ENCODE data around the gene HS2ST1. TPM values are rescaled to one million over a fixed set of nuclear protein-coding genes. Genes with fewer than 3 reads are reported as not detected.
"Not testable (repeated sequence)": the region's sequence is repeated elsewhere in the genome, so short reads cannot be mapped to it uniquely, and the experiment has no call there.

HS2ST1 gene
- total RNA-seq, 2 experiments from 2014 or later, result 20.6 to 23.0 TPM

DNA sequence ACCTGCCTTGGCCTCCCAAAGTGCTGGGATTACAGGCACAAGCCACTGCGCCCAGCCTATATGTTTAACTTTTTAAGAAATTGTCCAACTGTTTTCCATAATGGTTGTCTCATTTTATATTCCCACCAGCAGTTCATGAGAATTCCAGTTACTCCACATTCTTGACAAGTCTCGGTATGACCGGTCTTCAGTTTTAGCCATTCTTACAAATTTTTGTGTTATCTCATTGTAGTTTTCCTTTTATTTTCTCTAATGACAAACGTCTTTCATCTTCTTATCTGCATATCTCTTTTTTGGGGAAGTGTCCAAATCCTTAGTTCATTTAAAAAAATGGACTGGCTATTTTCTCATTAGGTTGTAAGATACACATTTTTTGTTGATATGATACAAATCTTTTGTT lies 132.5 kb downstream of the HS2ST1 start:
- Mint-ChIP-seq H3K4me1 (peaks cover 28% of the 10 kb centered on the region), H3K4me3 (no peak overlapping the region), H3K36me3 (ENCODE audit: low read depth) (no peaks in the 10 kb centered on the region), H3K27me3 (no peaks in the 10 kb centered on the region), H3K27ac (no peak overlapping the region), H3K9me3 (peaks cover 12% of the 10 kb centered on the region)
- no peak for DNase-seq
- ChIA-PET CTCF (no interaction called here), POLR2A (no interaction called here)

DNA sequence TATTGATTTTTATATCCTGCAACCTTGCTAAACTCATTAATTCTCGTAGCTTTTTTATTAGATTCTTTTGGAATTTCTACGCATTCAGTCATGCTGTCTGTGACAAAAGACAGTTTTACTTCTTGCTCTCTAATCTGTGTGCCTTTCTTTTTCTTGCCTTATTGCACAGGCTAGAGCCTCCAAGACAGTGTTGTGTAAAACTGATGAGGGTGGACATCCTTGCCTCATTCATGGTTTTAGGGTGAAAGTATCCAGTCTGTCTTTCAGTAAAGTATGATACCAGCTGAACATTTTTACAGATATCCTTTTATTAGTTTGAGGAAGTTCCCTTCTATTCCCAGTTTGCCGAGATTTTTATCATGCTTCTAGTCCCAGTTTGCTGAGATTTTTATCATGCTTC lies 133.8 kb downstream of the HS2ST1 start:
- Mint-ChIP-seq H3K4me3 (no peak overlapping the region), H3K36me3 (ENCODE audit: low read depth) (no peaks in the 10 kb centered on the region), H3K9me3 (peaks cover 12% of the 10 kb centered on the region), H3K27ac (no peak overlapping the region), H3K27me3 (no peaks in the 10 kb centered on the region), H3K4me1 (peaks cover 23% of the 10 kb centered on the region)
- ChIA-PET POLR2A (no interaction called here), CTCF (no interaction called here)
- DNase-seq, result no peak

DNA sequence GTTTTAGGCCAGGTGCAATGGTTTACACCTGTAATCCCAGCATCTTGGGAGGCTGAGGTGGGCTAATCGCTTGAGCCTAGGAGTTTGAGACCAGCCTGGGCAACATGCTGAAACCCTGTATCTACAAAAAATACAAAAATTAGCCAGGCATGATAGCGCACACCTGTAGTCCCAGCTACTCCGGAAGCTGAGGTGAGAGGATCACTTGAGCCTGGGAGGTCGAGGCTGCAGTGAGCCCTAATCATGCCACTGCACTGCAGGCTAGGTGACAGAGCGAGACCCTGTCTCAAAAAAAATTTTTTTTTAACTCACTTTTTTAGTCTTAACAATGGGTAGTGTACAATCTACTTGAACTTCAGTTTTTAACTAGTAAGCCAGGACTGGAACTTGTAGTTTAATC lies 137.5 kb downstream of the HS2ST1 start:
- POLR2A ChIA-PET, result no interaction called here
- Mint-ChIP-seq H3K27me3 (no peaks in the 10 kb centered on the region), H3K4me3 (no peak overlapping the region), H3K36me3 (ENCODE audit: low read depth) (no peaks in the 10 kb centered on the region), H3K9me3 (peaks cover 11% of the 10 kb centered on the region), H3K27ac (no peak overlapping the region), H3K4me1 (peaks cover 2% of the 10 kb centered on the region)
- DNase-seq, result no peak
- CTCF ChIA-PET, result no interaction called here

DNA sequence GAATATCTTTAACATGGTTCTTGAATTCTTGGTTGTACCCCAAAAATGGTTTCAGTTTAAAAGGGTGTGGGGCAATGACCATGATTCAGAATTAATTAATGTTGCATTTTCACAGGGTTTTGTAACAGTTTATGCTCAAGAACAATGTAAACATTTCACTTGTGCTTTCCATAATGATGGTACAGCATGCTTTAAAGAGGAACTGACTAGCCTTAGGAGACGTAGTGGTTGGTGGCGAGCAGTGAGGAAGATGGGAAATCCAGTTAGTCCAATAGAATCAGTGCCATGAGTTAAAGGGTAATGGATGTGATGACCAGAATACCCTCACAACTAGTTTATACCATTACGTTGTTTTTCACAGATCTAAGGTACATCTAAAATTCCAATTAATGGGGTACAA lies 138.0 kb downstream of the HS2ST1 start:
- CTCF ChIA-PET, result no interaction called here
- H3K27me3 Mint-ChIP-seq, result no peaks in the 10 kb centered on the region
- no peaks in the 10 kb centered on the region for H3K36me3 Mint-ChIP-seq (ENCODE audit: low read depth)
- H3K4me3 Mint-ChIP-seq, result no peak overlapping the region
- H3K4me1 Mint-ChIP-seq, result peaks cover 2% of the 10 kb centered on the region
- no peak for DNase-seq
- POLR2A ChIA-PET, result no interaction called here
- peaks cover 11% of the 10 kb centered on the region for H3K9me3 Mint-ChIP-seq
- H3K27ac Mint-ChIP-seq, result no peak overlapping the region

DNA sequence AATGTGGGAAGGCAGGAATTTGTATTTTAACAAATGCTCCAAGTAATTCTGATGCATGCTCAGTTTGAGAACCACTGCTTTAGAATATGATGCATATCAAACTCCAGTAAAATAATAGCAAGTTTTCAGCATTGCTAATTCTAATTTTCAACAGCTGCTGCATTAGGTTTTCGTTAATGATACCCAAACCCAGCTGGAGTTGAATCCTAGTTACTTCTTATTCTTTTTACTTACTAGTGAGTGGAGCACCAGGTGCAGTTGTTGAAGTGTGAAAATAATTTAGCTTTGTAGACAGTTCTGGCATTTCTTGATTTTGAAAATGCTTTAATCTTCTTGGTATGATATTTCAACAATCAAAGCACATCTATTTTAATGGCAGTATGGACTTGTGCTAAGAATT lies 138.5 kb downstream of the HS2ST1 start:
- Mint-ChIP-seq H3K27me3 (no peaks in the 10 kb centered on the region), H3K4me1 (peaks cover 2% of the 10 kb centered on the region), H3K9me3 (peaks cover 7% of the 10 kb centered on the region), H3K4me3 (no peak overlapping the region), H3K36me3 (ENCODE audit: low read depth) (no peaks in the 10 kb centered on the region), H3K27ac (no peak overlapping the region)
- POLR2A ChIA-PET, result no interaction called here
- CTCF ChIA-PET, result no interaction called here
- DNase-seq, result no peak

DNA sequence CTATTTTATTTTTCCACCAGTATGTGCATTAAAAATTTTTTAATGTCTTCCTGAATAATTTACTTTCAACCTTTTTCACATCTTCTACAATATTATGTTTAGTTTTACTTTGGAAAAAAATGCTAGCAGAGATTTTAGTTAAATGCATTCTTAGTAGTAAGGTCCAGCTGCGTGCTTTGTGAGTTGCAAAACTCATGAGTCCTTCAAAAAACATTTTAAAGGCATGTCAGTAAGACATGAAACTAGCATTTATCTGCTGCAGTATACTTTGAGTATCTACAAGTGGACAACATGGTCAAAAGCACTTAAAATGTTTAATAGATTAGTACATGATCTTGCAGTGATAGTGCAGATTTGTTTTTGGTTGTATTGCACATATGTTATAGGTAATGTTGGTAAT lies 139.0 kb downstream of the HS2ST1 start:
- H3K4me3 Mint-ChIP-seq, result no peak overlapping the region
- H3K4me1 Mint-ChIP-seq, result peaks cover 2% of the 10 kb centered on the region
- POLR2A ChIA-PET, result no interaction called here
- no peaks in the 10 kb centered on the region for H3K36me3 Mint-ChIP-seq (ENCODE audit: low read depth)
- peaks cover 5% of the 10 kb centered on the region for H3K9me3 Mint-ChIP-seq
- H3K27ac Mint-ChIP-seq, result no peak overlapping the region
- no peaks in the 10 kb centered on the region for H3K27me3 Mint-ChIP-seq
- CTCF ChIA-PET, result no interaction called here
- no peak for DNase-seq

DNA sequence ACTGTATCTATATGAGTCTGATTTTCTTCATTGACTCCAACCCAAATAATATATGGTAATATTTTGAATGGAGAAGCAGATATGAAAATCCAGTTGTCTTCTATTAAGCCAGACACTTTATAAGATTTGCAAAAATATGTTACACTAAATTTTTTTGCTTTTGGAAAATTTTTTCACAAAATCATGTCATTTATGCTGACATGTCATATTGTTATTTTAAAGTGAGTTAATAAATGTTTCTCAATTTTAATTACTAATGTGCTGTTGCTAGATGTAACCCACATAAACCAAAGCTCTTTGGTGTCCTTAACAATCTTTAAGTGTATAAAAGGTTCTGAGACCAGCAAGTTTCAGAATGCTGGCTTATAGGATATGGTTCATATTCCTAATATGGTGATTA lies 142.5 kb downstream of the HS2ST1 start:
- no peaks in the 10 kb centered on the region for H3K36me3 Mint-ChIP-seq (ENCODE audit: low read depth)
- no peak overlapping the region for H3K4me3 Mint-ChIP-seq
- H3K27ac Mint-ChIP-seq, result no peak overlapping the region
- DNase-seq, result no peak
- ChIA-PET CTCF (interaction anchor here (0.8 kb wide), 1 partner anchor 11 kb away, joined by 3 read pairs; no protein-coding TSS in a partner anchor), POLR2A (no interaction called here)
- peaks cover 4% of the 10 kb centered on the region for H3K9me3 Mint-ChIP-seq
- H3K27me3 Mint-ChIP-seq, result no peaks in the 10 kb centered on the region
- H3K4me1 Mint-ChIP-seq, result peaks cover 6% of the 10 kb centered on the region

DNA sequence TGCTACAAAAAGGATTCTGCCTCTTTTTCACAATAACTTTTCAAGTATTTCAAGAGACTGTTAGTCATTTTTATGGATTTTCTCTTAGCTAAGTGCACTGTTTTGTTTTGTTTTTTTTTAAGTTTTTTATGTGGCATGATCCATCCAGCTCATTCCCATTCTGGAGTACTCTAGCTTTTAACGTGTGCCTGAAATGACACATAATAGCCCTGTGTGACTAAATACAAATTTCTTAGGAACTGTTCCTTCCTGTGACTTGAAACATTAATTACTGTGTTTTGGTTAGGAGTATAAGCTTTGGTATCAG lies 143.9 kb downstream of the HS2ST1 start:
- peaks cover 10% of the 10 kb centered on the region for H3K9me3 Mint-ChIP-seq
- H3K36me3 Mint-ChIP-seq (ENCODE audit: low read depth), result no peaks in the 10 kb centered on the region
- no peaks in the 10 kb centered on the region for H3K27me3 Mint-ChIP-seq
- POLR2A ChIA-PET, result no interaction called here
- no peak for DNase-seq
- CTCF ChIA-PET, result interaction anchor here (0.8 kb wide), 1 partner anchor 33 kb away, joined by 3 read pairs; no protein-coding TSS in a partner anchor
- H3K4me1 Mint-ChIP-seq, result peaks cover 8% of the 10 kb centered on the region
- H3K4me3 Mint-ChIP-seq, result no peak overlapping the region
- H3K27ac Mint-ChIP-seq, result no peak overlapping the region

DNA sequence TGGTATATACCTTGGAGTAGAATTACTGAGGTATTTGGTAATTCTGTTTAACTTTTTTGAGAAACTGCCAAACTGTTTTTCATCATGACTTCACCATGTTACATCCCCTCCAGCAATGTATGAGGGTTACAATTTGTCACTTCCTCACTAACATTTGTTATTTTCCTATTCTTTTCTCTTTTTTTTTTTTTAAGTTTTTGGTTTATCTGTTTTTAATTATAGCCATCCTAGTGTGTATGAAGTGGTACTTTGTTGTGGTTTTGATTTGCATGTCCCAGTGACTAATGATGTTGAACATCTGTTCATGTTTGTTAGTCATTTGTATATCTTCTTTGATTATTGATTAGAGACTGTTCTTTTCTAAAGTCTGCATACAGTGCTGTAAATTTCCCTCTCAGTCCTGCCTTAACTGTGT lies 147.3 kb downstream of the HS2ST1 start:
- Mint-ChIP-seq H3K4me3 (no peak overlapping the region), H3K27ac (no peak overlapping the region)

DNA sequence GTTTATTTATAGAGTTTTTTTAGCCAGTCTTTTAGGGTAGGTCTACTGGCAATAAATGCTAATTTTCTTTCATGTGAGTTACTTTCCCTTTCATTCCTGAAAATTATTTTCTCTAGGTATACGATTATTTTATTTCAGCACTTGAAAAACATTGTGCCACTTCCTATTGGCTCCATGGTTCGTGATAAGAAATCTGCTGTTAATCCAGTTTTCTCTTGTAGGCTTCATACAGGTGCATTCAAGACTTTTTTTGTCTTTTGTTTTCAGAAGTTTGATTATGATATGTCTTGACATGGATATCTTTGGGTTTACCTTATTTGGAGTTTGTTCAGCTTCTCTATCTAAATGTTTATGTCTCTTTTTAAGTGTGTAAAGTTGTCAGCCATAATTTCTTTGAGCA lies 148.3 kb downstream of the HS2ST1 start:
- DNase-seq, result no peak
- Mint-ChIP-seq H3K4me1 (peaks cover 8% of the 10 kb centered on the region), H3K9me3 (peaks cover 10% of the 10 kb centered on the region), H3K27ac (no peak overlapping the region), H3K27me3 (no peaks in the 10 kb centered on the region), H3K4me3 (no peak overlapping the region), H3K36me3 (ENCODE audit: low read depth) (peaks cover 4% of the 10 kb centered on the region)
- ChIA-PET CTCF (no interaction called here), POLR2A (no interaction called here)

More for the DNA sequence above, 147.3 kb downstream of the HS2ST1 start:
- ChIA-PET POLR2A (no interaction called here), CTCF (no interaction called here)
- DNase-seq, result no peak
- peaks cover 10% of the 10 kb centered on the region for H3K9me3 Mint-ChIP-seq
- H3K27me3 Mint-ChIP-seq, result no peaks in the 10 kb centered on the region
- H3K4me1 Mint-ChIP-seq, result peaks cover 8% of the 10 kb centered on the region
- H3K36me3 Mint-ChIP-seq (ENCODE audit: low read depth), result peaks cover 2% of the 10 kb centered on the region

DNA sequence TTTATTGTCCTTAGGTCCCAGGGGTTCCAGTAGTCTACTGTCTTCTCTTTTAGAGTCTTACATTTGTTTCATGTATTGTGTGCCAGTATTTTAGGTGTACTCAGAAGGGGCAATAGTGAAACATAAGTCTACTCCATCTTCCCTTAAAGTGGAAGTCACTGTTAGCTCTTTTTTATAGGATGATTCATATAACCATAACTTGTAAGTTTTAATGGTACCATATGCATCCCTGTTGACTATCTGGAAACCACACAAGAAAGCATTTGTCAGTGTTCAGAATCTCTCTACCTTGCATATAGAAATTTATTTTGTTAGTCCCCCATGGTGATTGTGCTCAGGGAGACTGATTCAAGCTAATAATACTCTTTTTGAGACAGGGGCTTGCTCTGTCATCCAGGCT lies 149.9 kb downstream of the HS2ST1 start:
- Mint-ChIP-seq H3K4me3 (no peak overlapping the region), H3K27ac (no peak overlapping the region), H3K36me3 (ENCODE audit: low read depth) (peaks cover 4% of the 10 kb centered on the region), H3K4me1 (peaks cover 8% of the 10 kb centered on the region), H3K9me3 (peaks cover 10% of the 10 kb centered on the region), H3K27me3 (no peaks in the 10 kb centered on the region)
- no peak for DNase-seq
- ChIA-PET POLR2A (no interaction called here), CTCF (interaction anchor here (0.6 to 1.4 kb wide), 3 partner anchors 14 to 360 kb away, joined by 3 to 4 read pairs (median 3); partner anchors contain the start of gene SH3GLB1)

DNA sequence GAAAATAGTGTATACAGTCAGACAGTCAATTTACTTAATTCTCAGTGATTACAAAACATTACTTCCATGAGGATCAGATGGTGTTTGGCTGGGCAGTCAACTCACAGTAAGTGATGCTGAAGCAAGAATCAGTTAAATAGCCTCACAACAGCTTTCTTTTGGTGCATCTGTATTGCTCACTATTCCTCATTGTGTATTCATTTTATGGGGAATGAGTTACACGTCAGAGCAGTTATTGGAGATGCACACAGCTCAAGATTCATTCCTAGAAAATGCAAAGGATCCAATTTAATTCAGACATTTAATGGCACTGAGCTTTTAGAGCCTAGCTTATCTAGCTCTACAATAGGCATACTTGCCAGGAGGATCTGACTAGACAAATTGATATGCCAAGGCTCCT lies 150.6 kb downstream of the HS2ST1 start:
- H3K27ac Mint-ChIP-seq, result no peak overlapping the region
- H3K9me3 Mint-ChIP-seq, result peaks cover 10% of the 10 kb centered on the region
- DNase-seq, result no peak
- CTCF ChIA-PET, result interaction anchor here (1.1 to 1.5 kb wide), 2 partner anchors 15 to 50 kb away, joined by 3 to 4 read pairs; no protein-coding TSS in a partner anchor
- H3K4me3 Mint-ChIP-seq, result no peak overlapping the region
- POLR2A ChIA-PET, result no interaction called here
- peaks cover 4% of the 10 kb centered on the region for H3K36me3 Mint-ChIP-seq (ENCODE audit: low read depth)
- H3K27me3 Mint-ChIP-seq, result no peaks in the 10 kb centered on the region
- H3K4me1 Mint-ChIP-seq, result peaks cover 8% of the 10 kb centered on the region

DNA sequence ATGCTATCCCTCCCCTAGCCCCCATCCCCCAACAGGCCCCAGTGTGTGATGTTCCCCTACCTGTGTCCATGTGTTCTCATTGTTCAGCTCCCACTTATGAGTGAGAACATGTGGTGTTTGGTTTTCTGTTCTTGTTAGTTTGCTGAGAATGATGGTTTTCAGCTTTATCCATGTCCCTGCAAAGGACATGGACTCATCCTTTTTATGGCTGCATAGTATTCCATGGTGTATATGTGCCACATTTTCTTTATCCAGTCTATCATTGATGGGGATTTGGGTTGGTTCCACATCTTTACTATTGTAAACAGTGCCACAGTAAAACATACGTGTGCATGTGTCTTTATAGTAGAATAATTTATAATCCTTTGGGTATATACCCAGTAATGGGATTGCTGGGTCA lies 152.3 kb downstream of the HS2ST1 start:
- H3K9me3 Mint-ChIP-seq, result peaks cover 10% of the 10 kb centered on the region
- H3K27ac Mint-ChIP-seq; POLR2A ChIA-PET; CTCF ChIA-PET; H3K36me3 Mint-ChIP-seq (ENCODE audit: low read depth); DNase-seq; H3K27me3 Mint-ChIP-seq; H3K4me1 Mint-ChIP-seq; H3K4me3 Mint-ChIP-seq: not testable (repeated sequence)

DNA sequence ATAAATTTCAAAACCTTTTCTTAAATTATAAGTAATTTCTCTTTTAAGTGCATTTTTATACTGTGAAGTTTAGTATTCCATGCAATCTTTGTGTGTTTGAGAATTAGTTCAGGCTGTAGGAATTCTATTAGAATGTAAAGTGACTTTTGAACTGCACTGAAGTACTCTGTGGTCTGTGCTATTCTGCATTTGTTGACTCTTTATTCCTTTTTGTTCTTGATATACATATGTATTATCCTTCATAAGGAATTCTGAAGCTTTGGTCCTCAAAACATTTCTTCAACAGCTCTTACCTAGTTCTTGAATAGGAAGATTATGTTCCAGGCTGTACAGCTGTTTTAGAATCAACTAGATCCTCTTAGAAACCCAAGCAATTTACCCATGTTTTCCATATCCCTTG lies 158.0 kb downstream of the HS2ST1 start:
- H3K4me3 Mint-ChIP-seq, result no peak overlapping the region
- no peak overlapping the region for H3K27ac Mint-ChIP-seq
- H3K4me1 Mint-ChIP-seq, result no peaks in the 10 kb centered on the region
- peaks cover 5% of the 10 kb centered on the region for H3K36me3 Mint-ChIP-seq (ENCODE audit: low read depth)
- ChIA-PET POLR2A (no interaction called here), CTCF (no interaction called here)
- H3K27me3 Mint-ChIP-seq, result no peaks in the 10 kb centered on the region
- H3K9me3 Mint-ChIP-seq, result no peaks in the 10 kb centered on the region
- no peak for DNase-seq

DNA sequence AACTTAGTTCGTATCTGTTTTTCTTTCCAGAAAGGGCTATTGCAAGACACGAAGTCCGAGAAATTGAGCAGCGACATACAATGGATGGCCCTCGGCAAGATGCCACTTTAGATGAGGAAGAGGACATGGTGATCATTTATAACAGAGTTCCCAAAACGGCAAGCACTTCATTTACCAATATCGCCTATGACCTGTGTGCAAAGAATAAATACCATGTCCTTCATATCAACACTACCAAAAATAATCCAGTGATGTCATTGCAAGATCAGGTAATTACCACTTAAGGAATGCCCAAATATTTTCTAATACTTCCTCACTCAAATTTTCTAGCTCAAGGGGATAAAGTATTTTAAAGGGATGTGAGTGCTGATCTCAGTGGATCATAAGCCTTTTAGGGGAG lies 158.5 kb downstream of the HS2ST1 start:
- ChIA-PET POLR2A (no interaction called here), CTCF (no interaction called here)
- no peak for DNase-seq
- Mint-ChIP-seq H3K27ac (no peak overlapping the region), H3K36me3 (ENCODE audit: low read depth) (peaks cover 5% of the 10 kb centered on the region), H3K9me3 (no peaks in the 10 kb centered on the region), H3K4me3 (no peak overlapping the region), H3K4me1 (no peaks in the 10 kb centered on the region), H3K27me3 (no peaks in the 10 kb centered on the region)

Measured in activated CD4-positive, alpha-beta T cell treated with anti-CD3 and anti-CD28 coated beads, Interleukin-2, amount 10 ng/mL, durations not matched to agents 7 days and 5 days (primary cell).